ENCODE results near the gene RFX4. TPM values are rescaled to one million over a fixed set of nuclear protein-coding genes. Genes with fewer than 3 reads are reported as not detected.
A peak's percentile ranks its signal among the peaks of the same experiment; 100 is the strongest.

The RFX4 gene
- total and polyA plus RNA-seq, 2 of the 13 experiments (the other 11 are each of a cell fraction or from before 2014, with no cell fraction given) = not detected

DNA sequence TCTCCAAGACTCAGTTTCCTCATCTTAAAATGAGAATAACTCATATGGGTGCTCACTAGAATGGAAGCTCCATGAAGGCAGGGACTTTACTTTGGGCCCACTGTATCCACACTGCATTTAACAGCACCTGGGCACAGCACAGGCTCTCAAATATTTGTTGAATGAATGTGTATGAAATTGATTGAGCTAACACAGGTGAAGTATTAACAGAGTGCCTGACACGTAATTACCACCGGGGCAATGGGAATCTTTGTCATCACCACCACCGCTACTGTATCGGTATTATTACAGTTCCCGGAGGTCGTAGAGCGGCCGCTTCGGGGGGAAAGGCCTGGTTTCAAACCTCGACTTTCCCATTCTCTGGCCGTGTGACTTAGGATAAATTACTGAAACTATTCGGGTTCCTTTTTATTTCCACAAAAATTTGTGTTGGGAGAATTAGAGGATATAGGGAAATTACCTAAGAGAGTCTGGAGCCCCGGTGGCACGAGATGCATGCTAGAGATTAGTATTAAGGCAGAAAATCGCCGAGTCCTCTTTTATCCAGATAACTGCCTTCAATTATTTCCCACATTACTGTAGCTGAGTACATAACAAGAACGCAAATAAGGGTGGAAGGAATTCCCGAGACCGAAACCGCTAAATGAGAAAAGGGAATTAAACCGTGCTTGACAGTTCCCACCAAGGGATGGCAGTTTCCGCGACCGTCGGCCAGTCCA, 190.6 kb downstream of the RFX4 start (continued):
- TF ChIP-seq ZNF766 (CRISPR knock-in tag; IDR thresholded peaks at IDR 0.05; ENCODE audit: borderline replicate concordance) = no peak
- TF ChIP-seq, protein P1, sequence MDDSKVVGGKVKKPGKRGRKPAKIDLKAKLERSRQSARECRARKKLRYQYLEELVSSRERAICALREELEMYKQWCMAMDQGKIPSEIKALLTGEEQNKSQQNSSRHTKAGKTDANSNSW (CRISPR knock-in tag; IDR thresholded peaks at IDR 0.05; ENCODE audit: borderline replicate concordance) = no peak
- TF ChIP-seq, protein P2, sequence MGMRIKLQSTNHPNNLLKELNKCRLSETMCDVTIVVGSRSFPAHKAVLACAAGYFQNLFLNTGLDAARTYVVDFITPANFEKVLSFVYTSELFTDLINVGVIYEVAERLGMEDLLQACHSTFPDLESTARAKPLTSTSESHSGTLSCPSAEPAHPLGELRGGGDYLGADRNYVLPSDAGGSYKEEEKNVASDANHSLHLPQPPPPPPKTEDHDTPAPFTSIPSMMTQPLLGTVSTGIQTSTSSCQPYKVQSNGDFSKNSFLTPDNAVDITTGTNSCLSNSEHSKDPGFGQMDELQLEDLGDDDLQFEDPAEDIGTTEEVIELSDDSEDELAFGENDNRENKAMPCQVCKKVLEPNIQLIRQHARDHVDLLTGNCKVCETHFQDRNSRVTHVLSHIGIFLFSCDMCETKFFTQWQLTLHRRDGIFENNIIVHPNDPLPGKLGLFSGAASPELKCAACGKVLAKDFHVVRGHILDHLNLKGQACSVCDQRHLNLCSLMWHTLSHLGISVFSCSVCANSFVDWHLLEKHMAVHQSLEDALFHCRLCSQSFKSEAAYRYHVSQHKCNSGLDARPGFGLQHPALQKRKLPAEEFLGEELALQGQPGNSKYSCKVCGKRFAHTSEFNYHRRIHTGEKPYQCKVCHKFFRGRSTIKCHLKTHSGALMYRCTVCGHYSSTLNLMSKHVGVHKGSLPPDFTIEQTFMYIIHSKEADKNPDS (CRISPR knock-in tag; IDR thresholded peaks at IDR 0.05) = no peak
- no peak for TF ChIP-seq LCORL (IDR thresholded peaks at IDR 0.05)
- TF ChIP-seq LCORL (CRISPR knock-in tag; IDR thresholded peaks at IDR 0.05) = no peak
- TF ChIP-seq ZNF230 (CRISPR knock-in tag; IDR thresholded peaks at IDR 0.05) = no peak
- peak; percentile 77; the same call in 1 of the 2 replicates for TF ChIP-seq CC2D1A (CRISPR knock-in tag; IDR thresholded peaks at IDR 0.05)
- TF ChIP-seq ZNF263 (CRISPR knock-in tag; IDR thresholded peaks at IDR 0.05) = no peak
- TF ChIP-seq CHD4 (IDR thresholded peaks at IDR 0.05; ENCODE audit: borderline replicate concordance, low read length) = peak; percentile 51; the same call in 1 of the 2 replicates
- TF ChIP-seq ZBTB38 (CRISPR knock-in tag; IDR thresholded peaks at IDR 0.05) = peak; percentile 85
- no peak for TF ChIP-seq FOXJ3 (CRISPR knock-in tag; IDR thresholded peaks at IDR 0.05; ENCODE audit: borderline replicate concordance)
- TF ChIP-seq, protein P3, sequence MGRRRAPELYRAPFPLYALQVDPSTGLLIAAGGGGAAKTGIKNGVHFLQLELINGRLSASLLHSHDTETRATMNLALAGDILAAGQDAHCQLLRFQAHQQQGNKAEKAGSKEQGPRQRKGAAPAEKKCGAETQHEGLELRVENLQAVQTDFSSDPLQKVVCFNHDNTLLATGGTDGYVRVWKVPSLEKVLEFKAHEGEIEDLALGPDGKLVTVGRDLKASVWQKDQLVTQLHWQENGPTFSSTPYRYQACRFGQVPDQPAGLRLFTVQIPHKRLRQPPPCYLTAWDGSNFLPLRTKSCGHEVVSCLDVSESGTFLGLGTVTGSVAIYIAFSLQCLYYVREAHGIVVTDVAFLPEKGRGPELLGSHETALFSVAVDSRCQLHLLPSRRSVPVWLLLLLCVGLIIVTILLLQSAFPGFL (CRISPR knock-in tag; IDR thresholded peaks at IDR 0.05) = no peak
- no peak for TF ChIP-seq SIX1 (CRISPR knock-in tag; IDR thresholded peaks at IDR 0.05; ENCODE audit: borderline replicate concordance)
- TF ChIP-seq, protein P4, sequence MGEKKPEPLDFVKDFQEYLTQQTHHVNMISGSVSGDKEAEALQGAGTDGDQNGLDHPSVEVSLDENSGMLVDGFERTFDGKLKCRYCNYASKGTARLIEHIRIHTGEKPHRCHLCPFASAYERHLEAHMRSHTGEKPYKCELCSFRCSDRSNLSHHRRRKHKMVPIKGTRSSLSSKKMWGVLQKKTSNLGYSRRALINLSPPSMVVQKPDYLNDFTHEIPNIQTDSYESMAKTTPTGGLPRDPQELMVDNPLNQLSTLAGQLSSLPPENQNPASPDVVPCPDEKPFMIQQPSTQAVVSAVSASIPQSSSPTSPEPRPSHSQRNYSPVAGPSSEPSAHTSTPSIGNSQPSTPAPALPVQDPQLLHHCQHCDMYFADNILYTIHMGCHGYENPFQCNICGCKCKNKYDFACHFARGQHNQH (CRISPR knock-in tag; IDR thresholded peaks at IDR 0.05) = no peak
- TF ChIP-seq ZNF343 (CRISPR knock-in tag; IDR thresholded peaks at IDR 0.05) = no peak
- TF ChIP-seq SOX6 (IDR thresholded peaks at IDR 0.05) = no peak
- no peak for TF ChIP-seq SOX6 (CRISPR knock-in tag; IDR thresholded peaks at IDR 0.05)
- TF ChIP-seq CBX2 (IDR thresholded peaks at IDR 0.05; ENCODE audit: low read depth, low read length) = no peak
- no peak for TF ChIP-seq CBX2 (CRISPR knock-in tag; IDR thresholded peaks at IDR 0.05; ENCODE audit: low read depth)
- no peak for TF ChIP-seq ZNF546 (CRISPR knock-in tag; conservative IDR thresholded peaks at IDR 0.05)
- TF ChIP-seq RCOR2 (CRISPR knock-in tag; IDR thresholded peaks at IDR 0.05) = no peak
- TF ChIP-seq, protein P5, sequence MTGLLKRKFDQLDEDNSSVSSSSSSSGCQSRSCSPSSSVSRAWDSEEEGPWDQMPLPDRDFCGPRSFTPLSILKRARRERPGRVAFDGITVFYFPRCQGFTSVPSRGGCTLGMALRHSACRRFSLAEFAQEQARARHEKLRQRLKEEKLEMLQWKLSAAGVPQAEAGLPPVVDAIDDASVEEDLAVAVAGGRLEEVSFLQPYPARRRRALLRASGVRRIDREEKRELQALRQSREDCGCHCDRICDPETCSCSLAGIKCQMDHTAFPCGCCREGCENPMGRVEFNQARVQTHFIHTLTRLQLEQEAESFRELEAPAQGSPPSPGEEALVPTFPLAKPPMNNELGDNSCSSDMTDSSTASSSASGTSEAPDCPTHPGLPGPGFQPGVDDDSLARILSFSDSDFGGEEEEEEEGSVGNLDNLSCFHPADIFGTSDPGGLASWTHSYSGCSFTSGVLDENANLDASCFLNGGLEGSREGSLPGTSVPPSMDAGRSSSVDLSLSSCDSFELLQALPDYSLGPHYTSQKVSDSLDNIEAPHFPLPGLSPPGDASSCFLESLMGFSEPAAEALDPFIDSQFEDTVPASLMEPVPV (CRISPR knock-in tag; IDR thresholded peaks at IDR 0.05) = 0 out of 2 replicates have a peak, but pooled peaks have one; percentile 5
- no peak for TF ChIP-seq ZSCAN30 (CRISPR knock-in tag; IDR thresholded peaks at IDR 0.05)
- 0 out of 2 replicates have a peak, but pooled peaks have one; percentile 7 for TF ChIP-seq ZNF564 (CRISPR knock-in tag; IDR thresholded peaks at IDR 0.05)
- TF ChIP-seq AGO1 (IDR thresholded peaks at IDR 0.05; ENCODE audit: low read depth, low read length, poor library complexity, severe bottlenecking) = no peak
- TF ChIP-seq ZNF333 (CRISPR knock-in tag; IDR thresholded peaks at IDR 0.05; ENCODE audit: borderline replicate concordance) = peak; percentile 9; the same call in 1 of the 2 replicates
